ENCODE results near the gene CAMK2D.

DNA sequence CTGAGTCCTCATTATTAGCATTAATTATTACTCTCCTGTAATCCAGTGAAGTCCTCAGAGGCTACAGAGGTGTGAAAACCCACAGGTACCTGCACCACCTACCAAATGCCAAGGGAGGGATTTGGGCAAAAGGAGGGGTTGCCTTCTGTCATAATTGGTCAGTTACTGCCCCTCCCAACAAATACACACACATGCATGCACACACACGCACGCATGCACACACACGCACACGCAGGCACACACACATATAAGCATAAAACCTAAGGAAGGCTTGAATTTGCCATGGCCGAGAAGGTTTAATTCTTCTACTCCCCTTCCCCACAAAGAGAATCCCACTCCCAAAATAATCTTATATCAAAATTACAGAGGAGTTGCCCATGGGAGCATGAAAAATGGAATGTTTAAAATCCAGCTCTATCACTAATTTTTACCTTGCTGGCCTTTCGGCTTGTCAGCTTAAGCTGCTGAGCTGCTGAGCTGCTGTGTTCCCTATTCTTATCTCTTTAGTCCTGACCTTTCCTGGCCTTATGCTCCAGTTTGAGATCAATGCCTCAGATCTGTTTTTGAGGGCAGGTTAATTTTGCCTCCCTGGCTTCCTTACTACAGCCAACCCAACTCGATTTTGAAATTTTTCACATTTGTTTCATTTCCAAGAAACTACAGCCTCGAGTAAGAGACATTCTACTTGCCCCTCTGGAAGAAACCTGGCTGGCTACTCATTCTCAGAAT, 95.0 kb downstream of the CAMK2D start:
- TF ChIP-seq CTCF (conservative IDR thresholded peaks at IDR 0.05 in 1 of 2, IDR thresholded peaks at IDR 0.05 in 1 of 2; ENCODE audit: low read depth in 1 of 2, low read length in 2 of 2) (no peak), EZH2 (IDR thresholded peaks at IDR 0.05; ENCODE audit: low read length, missing control alignments) (no peak)

Data from fibroblast of lung (primary cell).